Posterior cingulate gyrus (tissue), 11 donors: ENCODE data around the gene BRICD5.
A peak's percentile ranks its signal among the peaks of the same experiment; 100 is the strongest.

Source experiments
- DNase-seq, 10 donors: peaks; one replicate each; pipeline versions ENCODE4 v3.0.0 to v3.0.0-alpha.2; 2020 to 2021; ENCODE audit warnings: mixed read lengths in 3 of 10
- intact Hi-C: fragments of 100-400 bp; cut with DNase I; formaldehyde crosslinking; loops from one replicate; pipeline ENCODE4 v1.15.1; 2023

BRICD5 gene

GRCh38 chr16:2186505-2186904, 24.2 kb downstream of the BRICD5 start:
- intact Hi-C loops = no loop called here
- no peak for DNase-seq

- no peak for DNase-seq
- intact Hi-C loops = no loop called here
These were observed 24.6 kb downstream of the BRICD5 start for GRCh38 chr16:2186064-2186463.

DNA sequence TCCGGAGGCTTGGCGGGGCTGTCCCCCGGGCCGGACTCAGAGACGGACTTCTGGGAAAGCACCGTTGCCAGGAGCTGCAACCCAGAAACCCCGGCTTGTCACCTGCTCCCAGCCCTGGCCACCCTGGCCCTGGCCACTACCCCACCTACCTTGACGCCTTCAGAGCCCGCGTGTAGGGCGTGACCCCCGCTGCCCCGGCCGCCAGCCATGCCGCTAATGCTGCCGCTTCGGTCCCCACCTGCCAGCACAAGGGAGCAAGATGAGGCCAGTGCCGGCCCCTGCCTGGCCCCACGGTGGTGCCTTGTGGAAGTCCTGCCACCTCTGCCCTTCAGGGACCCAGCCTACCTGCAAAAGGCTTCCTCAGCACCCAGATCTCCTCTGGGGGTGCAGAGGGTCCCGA, 25.7 kb downstream of the BRICD5 start:
- DNase-seq = no peak
- intact Hi-C loops = no loop called here

GRCh38 chr16:2184346-2184745, 26.3 kb downstream of the BRICD5 start:
- intact Hi-C loops = no loop called here
- no peak for DNase-seq

- DNase-seq = no peak
- intact Hi-C loops = no loop called here
These were observed 27.0 kb downstream of the BRICD5 start for GRCh38 chr16:2183671-2184070.

DNA sequence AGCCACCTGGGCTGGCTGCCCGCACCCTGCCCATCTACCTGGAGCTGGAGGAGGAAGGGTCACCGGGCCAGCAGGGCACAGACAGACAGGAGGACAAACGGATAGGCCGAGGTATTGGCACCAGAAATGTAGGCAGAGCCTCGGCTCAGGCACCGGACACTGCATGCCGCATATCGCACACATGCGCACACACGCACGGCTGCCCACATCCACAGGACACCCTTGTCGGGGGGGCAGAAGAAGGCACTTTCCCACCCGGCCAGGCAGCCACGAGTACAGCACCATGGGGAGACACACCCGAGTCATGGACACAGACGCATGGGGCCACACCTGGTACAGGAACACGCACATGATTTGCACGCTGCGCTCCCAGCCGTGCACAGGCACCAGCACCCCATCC, 28.7 kb downstream of the BRICD5 start:
- DNase-seq = no peak
- intact Hi-C loops = no loop called here

- no peak for DNase-seq
- intact Hi-C loops = no loop called here
These were observed 29.4 kb downstream of the BRICD5 start for GRCh38 chr16:2180962-2181923.

GRCh38 chr16:2180461-2180860, 30.2 kb downstream of the BRICD5 start:
- no peak for DNase-seq
- intact Hi-C loops = no loop called here

GRCh38 chr16:2179576-2179975, 31.1 kb downstream of the BRICD5 start:
- intact Hi-C loops = no loop called here
- no peak for DNase-seq

DNA sequence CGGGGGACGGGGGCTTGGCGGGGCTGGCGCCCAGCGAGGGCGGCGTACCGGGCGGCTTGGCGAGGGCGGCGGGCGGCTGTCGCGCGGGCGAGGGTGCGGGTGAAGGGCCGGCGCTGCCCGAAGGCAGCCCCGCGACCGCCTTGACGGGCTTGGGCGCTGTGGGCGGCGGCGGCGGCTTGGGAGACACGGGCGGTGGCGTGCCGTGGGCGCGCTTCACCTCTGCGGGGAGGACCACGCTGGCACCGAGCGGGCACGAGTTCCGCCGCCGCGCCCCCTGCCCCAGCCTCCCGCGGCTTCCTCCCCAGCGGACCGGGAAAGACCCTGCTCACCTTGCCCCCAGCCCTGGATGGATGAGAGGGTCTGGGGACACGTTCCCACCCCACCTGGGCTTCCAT, 31.6 kb downstream of the BRICD5 start:
- no peak for DNase-seq
- intact Hi-C loops = no loop called here

- DNase-seq = no peak
- intact Hi-C loops = no loop called here
These were observed 32.1 kb downstream of the BRICD5 start for GRCh38 chr16:2178321-2179106.

DNA sequence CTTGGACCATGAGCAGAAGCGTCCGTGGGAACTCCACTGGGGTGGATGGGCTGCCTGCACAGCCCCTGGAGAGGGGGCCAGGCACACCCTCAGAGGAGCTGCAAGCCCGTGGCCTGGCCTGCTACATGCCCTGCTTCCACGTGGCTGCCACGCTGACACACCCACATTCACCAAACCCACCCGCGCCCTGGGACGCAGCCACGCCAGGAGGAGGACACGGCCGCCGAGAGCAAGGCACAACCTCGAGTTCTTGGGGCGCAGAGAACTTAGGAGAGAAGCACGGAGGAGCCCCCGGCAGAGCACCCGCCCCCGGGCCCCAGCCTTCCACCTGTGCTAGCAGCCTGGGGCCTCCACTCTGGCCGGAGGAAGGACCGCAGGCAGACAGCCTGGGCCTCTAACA, 33.1 kb downstream of the BRICD5 start:
- DNase-seq = no peak
- intact Hi-C loops = no loop called here

- intact Hi-C loops = no loop called here
- DNase-seq = no peak
These were observed 33.6 kb downstream of the BRICD5 start for GRCh38 chr16:2177101-2177500.

DNA sequence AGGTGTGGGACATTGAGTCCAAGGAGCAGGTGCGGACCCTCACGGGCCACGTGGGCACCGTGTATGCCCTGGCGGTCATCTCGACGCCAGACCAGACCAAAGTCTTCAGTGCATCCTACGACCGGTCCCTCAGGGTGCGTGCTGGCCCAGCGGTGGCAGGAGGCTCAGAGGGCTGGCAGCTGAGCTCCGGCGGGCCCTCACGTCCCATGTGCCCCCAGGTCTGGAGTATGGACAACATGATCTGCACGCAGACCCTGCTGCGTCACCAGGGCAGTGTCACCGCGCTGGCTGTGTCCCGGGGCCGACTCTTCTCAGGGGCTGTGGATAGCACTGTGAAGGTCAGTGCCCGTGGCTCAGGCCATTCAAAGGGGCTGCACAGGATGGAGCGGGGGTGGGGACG, 34.6 kb downstream of the BRICD5 start:
- intact Hi-C loops = no loop called here
- no peak for DNase-seq

DNA sequence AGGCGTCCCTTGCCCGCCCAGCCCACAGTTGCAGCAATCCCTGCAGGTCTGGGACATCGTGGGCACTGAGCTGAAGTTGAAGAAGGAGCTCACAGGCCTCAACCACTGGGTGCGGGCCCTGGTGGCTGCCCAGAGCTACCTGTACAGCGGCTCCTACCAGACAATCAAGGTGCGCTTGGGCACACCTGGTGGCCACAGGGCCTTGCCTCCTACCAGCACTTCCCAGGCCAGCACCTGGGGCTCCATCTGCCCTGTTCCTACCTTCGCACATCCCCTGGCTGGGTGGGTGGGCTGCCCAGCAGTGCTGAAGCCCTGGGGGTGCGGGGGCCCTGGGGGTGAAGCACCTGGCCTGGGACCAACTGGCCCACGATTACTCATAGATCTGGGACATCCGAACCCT, 35.2 kb downstream of the BRICD5 start:
- no peak for DNase-seq
- intact Hi-C loops = no loop called here

- peak in 3 of 10 donors; percentile 60 to 91 (median 85) for DNase-seq
- intact Hi-C loops = no loop called here
These were observed 36.1 kb downstream of the BRICD5 start for GRCh38 chr16:2174396-2175131.

DNA sequence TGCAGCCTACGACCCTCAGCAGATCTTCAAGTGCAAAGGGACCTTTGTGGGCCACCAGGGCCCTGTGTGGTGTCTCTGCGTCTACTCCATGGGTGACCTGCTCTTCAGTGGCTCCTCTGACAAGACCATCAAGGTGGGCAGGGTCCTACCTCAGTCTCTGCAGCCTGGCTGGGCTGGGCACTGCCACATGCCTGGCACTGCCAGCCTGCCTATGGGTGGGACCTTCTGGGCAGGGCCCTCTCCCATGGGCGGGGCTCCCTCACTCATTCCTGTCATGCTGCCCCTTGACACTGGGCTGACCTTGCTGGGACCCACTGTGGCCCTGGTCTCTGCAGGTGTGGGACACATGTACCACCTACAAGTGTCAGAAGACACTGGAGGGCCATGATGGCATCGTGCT, 36.7 kb downstream of the BRICD5 start:
- no peak for DNase-seq
- intact Hi-C loops = no loop called here

GRCh38 chr16:2173366-2173765, 37.3 kb downstream of the BRICD5 start:
- DNase-seq = no peak
- intact Hi-C loops = no loop called here

GRCh38 chr16:2172688-2173335, 37.9 kb downstream of the BRICD5 start:
- DNase-seq = no peak
- intact Hi-C loops = no loop called here

DNA sequence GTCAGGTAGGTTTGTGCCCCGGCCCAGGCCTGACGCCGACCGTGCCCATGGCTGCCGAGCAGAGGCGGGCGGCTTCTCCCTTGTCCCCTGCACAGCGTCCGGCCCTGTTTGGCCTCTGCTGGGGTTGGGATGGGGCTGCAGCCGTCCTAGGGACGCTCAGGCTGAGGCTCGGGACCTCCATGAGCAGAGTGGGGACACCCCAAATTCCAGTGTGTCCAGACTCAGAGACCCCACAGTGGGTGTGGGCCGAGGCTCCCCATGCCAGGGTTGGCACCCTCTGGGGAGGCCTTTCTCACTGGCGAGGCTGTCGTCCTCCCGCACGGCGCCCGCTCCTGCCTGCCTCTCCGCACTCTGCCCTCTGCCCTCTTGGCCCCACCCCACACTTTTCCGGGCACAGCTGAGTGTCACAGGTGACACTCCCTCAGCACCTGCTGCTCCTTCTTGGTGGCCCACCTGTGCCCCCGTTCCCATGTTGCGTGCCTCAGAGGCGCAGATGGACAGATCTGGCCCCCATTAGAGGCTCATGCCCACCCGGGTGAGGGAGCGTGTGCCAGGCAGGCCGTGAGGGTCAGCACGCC, 39.0 kb downstream of the BRICD5 start:
- intact Hi-C loops = no loop called here
- DNase-seq = no peak
